Colonic mucosa (tissue), 4 donors: ENCODE data around the gene MTFP1. TPM values are rescaled to one million over a fixed set of nuclear protein-coding genes. Genes with fewer than 3 reads are reported as not detected.
A peak's percentile ranks its signal among the peaks of the same experiment; 100 is the strongest.

Experiments used
- DNase-seq: peaks from one replicate; pipeline ENCODE4 v3.0.0-alpha.2; 2020
- H3K27ac ChIP-seq: fragments of 200-600 bp; one replicate; pipeline ENCODE4 v1.8.0; 2021
- H3K27me3 ChIP-seq: fragments of 200-600 bp; one replicate; pipeline ENCODE4 v1.8.0; 2021
- H3K36me3 ChIP-seq: fragments of 200-600 bp; one replicate; pipeline ENCODE4 v1.8.0; 2021
- H3K4me1 ChIP-seq: fragments of 200-600 bp; one replicate; pipeline ENCODE4 v1.8.0; 2021; ENCODE audit warnings: mild to moderate bottlenecking
- H3K4me3 ChIP-seq: fragments of 200-600 bp; one replicate; pipeline ENCODE4 v1.8.0; 2021
- H3K9ac ChIP-seq, 2 donors: one replicate each; pipeline ENCODE4 v1.7.0; 2013; ENCODE audit warnings: control low read depth in 2 of 2, low read depth in 2 of 2, low read length in 2 of 2
- H3K9me3 ChIP-seq: fragments of 200-600 bp; one replicate; pipeline ENCODE4 v1.8.0; 2021
- CTCF ChIP-seq: fragments of 200-600 bp; IDR thresholded peaks from one replicate; pipeline ENCODE4 v1.8.0; 2022; ENCODE audit warnings: antibody characterized with exemption, mild to moderate bottlenecking
- intact Hi-C: fragments of 100-400 bp; cut with DNase I; formaldehyde crosslinking; loops from one replicate; pipeline ENCODE4 v1.14.1; 2022
- total RNA-seq, 2 donors: library from RNA; stranded (reverse); fragmentation: NEBNext Ultra II Directional in 1 of 2; extraction: Animal tissue kit (Norgen Biotek cat#: 25700) in 1 of 2; gene quantifications; one replicate each; pipeline ENCODE4 v1.2.1, GENCODE V29; 2021
- donor health status: healthy.
- donor health status: DM: no; HTN: no; CAD: no.
- donor health status: DM: no; HTN: no; CAD: no.

Gene MTFP1
- total RNA-seq, 2 donors from 2014 or later: 39.7 to 55.1 TPM

GRCh38 chr22:30434843-30435242, 9.3 kb downstream of the MTFP1 start:
- H3K9me3 ChIP-seq: no peaks in the 10 kb centered on the region
- H3K27ac ChIP-seq: no peak overlapping the region
- intact Hi-C loops: no loop called here
- H3K4me3 ChIP-seq: no peak overlapping the region
- H3K27me3 ChIP-seq: no peaks in the 10 kb centered on the region
- no peaks in the 10 kb centered on the region for H3K36me3 ChIP-seq
- no peak for DNase-seq
- H3K9ac ChIP-seq: no peak overlapping the region
- no peaks in the 10 kb centered on the region for H3K4me1 ChIP-seq
- no peak for TF ChIP-seq CTCF

- Histone ChIP-seq H3K9ac (no peak overlapping the region), H3K36me3 (no peaks in the 10 kb centered on the region), H3K27me3 (no peaks in the 10 kb centered on the region), H3K4me3 (no peak overlapping the region), H3K9me3 (no peaks in the 10 kb centered on the region), H3K4me1 (no peaks in the 10 kb centered on the region), H3K27ac (peak overlapping the region; percentile 32)
- no peak for TF ChIP-seq CTCF
- DNase-seq: peak; percentile 35
- intact Hi-C loops: no loop called here
Measured at GRCh38 chr22:30435674-30436126, 10.1 kb downstream of the MTFP1 start.

- TF ChIP-seq CTCF: no peak
- DNase-seq: no peak
- Histone ChIP-seq H3K36me3 (no peaks in the 10 kb centered on the region), H3K27me3 (no peaks in the 10 kb centered on the region), H3K4me1 (no peaks in the 10 kb centered on the region), H3K9me3 (no peaks in the 10 kb centered on the region), H3K4me3 (no peak overlapping the region), H3K9ac (no peak overlapping the region), H3K27ac (no peak overlapping the region)
- intact Hi-C loops: no loop called here
Measured at GRCh38 chr22:30436196-30436595, 10.6 kb downstream of the MTFP1 start.

- intact Hi-C loops: no loop called here
- no peaks in the 10 kb centered on the region for H3K9me3 ChIP-seq
- H3K27me3 ChIP-seq: no peaks in the 10 kb centered on the region
- no peak for TF ChIP-seq CTCF
- no peaks in the 10 kb centered on the region for H3K36me3 ChIP-seq
- no peak overlapping the region for H3K27ac ChIP-seq
- DNase-seq: peak; percentile 44
- H3K9ac ChIP-seq: no peak overlapping the region
- H3K4me1 ChIP-seq: no peaks in the 10 kb centered on the region
- H3K4me3 ChIP-seq: no peak overlapping the region
Measured at GRCh38 chr22:30438559-30438958, 13.0 kb downstream of the MTFP1 start.

- H3K27ac ChIP-seq: no peak overlapping the region
- TF ChIP-seq CTCF: no peak
- intact Hi-C loops: no loop called here
- no peak overlapping the region for H3K4me3 ChIP-seq
- H3K9me3 ChIP-seq: no peaks in the 10 kb centered on the region
- H3K27me3 ChIP-seq: no peaks in the 10 kb centered on the region
- no peak for DNase-seq
- H3K4me1 ChIP-seq: no peaks in the 10 kb centered on the region
- H3K36me3 ChIP-seq: no peaks in the 10 kb centered on the region
- no peak overlapping the region for H3K9ac ChIP-seq
Measured at GRCh38 chr22:30439226-30439625, 13.7 kb downstream of the MTFP1 start.
